Upper lobe of right lung (tissue), 1 donor: ENCODE results near the gene FRA10AC1. TPM values are rescaled to one million over a fixed set of nuclear protein-coding genes. Genes with fewer than 3 reads are reported as not detected.

Experiments used
- ATAC-seq: fragments of 200-7000 bp; cut with Tn5 transposase; one replicate; pipeline ENCODE4 v1.9.1; 2020; ENCODE audit warnings: mild to moderate bottlenecking, moderate library complexity
- DNase-seq: peaks from one replicate; pipeline ENCODE4 v3.0.0-alpha.2; 2020
- H3K27ac ChIP-seq: fragments of 200-600 bp; one replicate; pipeline ENCODE4 v1.8.0; 2022
- H3K27me3 ChIP-seq: fragments of 200-600 bp; one replicate; pipeline ENCODE4 v1.8.0; 2022; ENCODE audit warnings: mild to moderate bottlenecking
- H3K36me3 ChIP-seq: fragments of 200-600 bp; one replicate; pipeline ENCODE4 v1.8.0; 2022
- H3K4me1 ChIP-seq: fragments of 200-600 bp; one replicate; pipeline ENCODE4 v1.8.0; 2022
- H3K4me3 ChIP-seq: fragments of 200-600 bp; one replicate; pipeline ENCODE4 v1.8.0; 2022; ENCODE audit warnings: mild to moderate bottlenecking
- H3K9me3 ChIP-seq: fragments of 200-600 bp; one replicate; pipeline ENCODE4 v1.8.0; 2022
- intact Hi-C: fragments of 100-400 bp; cut with DNase I; formaldehyde crosslinking; loops from one replicate; pipeline ENCODE4 v1.11.0; 2022
- long read RNA-seq: library from polyadenylated mRNA; unstranded; transcript quantifications from one replicate; pipeline ENCODE4 v2.0.0, GENCODE V29; 2021
- total RNA-seq: library from RNA; stranded (reverse); fragmentation: NEBNext Ultra II Directional; extraction: Animal tissue kit (Norgen Biotek cat#: 25700); gene quantifications from one replicate; pipeline ENCODE4 v1.2.1, GENCODE V29; 2021
- TF ChIP-seq, protein P1 (sequence below): fragments of 200-600 bp; IDR thresholded peaks from one replicate; pipeline ENCODE4 v1.8.0; 2022; ENCODE audit warnings: antibody characterized with exemption
- donor health status: DM: no; HTN: yes; CAD: no; lungs with severe emphysema.

Gene FRA10AC1, protein sequence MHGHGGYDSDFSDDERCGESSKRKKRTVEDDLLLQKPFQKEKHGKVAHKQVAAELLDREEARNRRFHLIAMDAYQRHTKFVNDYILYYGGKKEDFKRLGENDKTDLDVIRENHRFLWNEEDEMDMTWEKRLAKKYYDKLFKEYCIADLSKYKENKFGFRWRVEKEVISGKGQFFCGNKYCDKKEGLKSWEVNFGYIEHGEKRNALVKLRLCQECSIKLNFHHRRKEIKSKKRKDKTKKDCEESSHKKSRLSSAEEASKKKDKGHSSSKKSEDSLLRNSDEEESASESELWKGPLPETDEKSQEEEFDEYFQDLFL
- total RNA-seq: 12.0 TPM
- long read RNA-seq, transcript FRA10AC1-201 (14 exons, 3,089 nt): major isoform, 16 of 27 reads
- long read RNA-seq, partial matches to known transcripts: 3 of 27 reads
- long read RNA-seq, other reads (novel, unspliced or antisense): 8 of 27 reads

DNA sequence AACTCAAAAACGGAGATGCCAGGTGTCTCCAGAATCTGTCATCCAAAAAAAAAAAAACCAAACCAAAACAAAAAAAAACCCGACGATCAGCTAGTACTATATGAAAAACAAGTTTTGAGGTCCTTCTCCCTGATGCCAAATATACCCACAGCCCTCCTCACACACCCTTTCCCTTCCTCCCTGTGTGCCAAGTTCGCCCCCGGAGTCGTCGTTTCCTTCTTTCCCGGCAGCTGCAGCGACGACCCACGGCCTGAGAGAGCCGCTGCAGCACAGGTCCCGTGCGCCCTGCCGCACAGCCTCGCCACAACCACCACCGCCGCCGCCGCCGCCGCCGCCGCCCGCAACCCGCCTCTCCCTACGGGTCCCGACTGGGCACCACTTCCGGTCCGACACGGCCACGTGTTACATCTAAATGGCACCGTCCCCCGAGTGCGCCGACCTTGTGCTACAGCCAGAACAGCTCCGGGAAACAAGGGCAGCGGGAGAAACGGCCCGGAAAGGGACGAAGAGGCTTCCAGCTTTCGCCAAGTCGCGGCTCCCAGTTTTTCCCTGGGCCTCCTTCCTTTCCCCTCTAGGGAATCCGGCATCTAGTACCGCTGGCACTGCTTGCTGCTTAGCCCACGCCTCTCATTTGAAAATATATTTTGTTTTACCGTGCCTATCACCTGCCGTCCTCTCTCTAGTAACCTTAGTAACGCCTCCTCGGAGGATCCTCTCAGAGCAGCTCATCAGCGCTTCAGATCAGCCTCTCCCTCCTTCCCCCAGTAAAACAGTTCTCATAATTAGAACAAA is at the start of gene FRA10AC1:
FRA10AC1 (minus strand) TSS at position 383 of the 792 bp plus-strand sequence. CDS start 2,486 bp downstream, outside the sequence.
- ATAC-seq (peak; percentile 100), DNase-seq (peak; percentile 96)
- Histone ChIP-seq H3K27me3 (no peaks in the 10 kb centered on the region), H3K27ac (peak within 1 kb of the TSS; percentile 87), H3K4me3 (peak within 1 kb of the TSS; percentile 63), H3K4me1 (peaks cover 9% of the 10 kb centered on the region), H3K36me3 (peaks cover 22% of the 10 kb centered on the region), H3K9me3 (no peaks in the 10 kb centered on the region)
- TF ChIP-seq, protein P1, sequence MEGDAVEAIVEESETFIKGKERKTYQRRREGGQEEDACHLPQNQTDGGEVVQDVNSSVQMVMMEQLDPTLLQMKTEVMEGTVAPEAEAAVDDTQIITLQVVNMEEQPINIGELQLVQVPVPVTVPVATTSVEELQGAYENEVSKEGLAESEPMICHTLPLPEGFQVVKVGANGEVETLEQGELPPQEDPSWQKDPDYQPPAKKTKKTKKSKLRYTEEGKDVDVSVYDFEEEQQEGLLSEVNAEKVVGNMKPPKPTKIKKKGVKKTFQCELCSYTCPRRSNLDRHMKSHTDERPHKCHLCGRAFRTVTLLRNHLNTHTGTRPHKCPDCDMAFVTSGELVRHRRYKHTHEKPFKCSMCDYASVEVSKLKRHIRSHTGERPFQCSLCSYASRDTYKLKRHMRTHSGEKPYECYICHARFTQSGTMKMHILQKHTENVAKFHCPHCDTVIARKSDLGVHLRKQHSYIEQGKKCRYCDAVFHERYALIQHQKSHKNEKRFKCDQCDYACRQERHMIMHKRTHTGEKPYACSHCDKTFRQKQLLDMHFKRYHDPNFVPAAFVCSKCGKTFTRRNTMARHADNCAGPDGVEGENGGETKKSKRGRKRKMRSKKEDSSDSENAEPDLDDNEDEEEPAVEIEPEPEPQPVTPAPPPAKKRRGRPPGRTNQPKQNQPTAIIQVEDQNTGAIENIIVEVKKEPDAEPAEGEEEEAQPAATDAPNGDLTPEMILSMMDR: peak; percentile 48
- intact Hi-C loops: no loop called here

DNA sequence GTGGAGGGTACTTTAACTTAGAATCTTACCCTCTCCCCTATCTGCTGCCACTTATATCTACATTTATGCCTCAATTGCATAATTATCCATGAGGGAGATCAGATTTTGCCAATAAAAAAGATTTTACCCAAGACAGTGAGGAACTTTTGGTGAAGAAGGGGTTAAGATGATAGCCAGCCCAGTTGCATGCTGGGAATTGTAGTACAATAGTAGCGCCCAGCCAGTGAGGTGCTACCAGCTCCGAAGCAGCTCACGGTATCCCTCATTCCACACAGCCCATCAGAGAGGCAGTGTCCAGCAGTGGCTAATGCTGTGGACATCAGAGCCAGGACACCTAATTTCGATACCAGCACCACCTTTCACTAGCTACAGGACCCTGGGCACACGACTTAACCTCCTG is 49.4 kb upstream of the FRA10AC1 start:
- intact Hi-C loops: no loop called here

DNA sequence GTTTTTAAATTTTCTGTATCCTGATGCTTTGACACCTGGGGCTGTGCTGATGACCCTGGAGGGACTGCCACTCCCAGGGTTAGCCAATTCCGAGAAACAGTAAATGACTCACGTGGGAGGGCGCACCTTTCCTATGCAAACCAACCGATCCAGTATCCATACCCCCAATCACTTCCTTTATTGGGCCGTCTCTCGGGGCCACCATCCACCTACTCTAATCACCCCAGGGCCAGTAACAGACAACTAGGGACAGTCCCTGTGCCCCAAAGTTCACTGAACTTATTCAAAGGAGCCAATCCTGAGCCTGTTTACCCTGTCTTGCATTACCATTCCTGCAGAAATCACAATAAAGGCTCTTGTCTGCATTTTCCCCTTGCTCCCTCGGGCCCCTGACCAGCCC is 48.7 kb upstream of the FRA10AC1 start:
- Histone ChIP-seq H3K4me1 (peaks cover 12% of the 10 kb centered on the region), H3K27me3 (no peaks in the 10 kb centered on the region), H3K4me3 (no peak overlapping the region), H3K36me3 (no peaks in the 10 kb centered on the region), H3K9me3 (no peaks in the 10 kb centered on the region), H3K27ac (no peak overlapping the region)
- intact Hi-C loops: no loop called here
- TF ChIP-seq, protein P1: no peak
- ATAC-seq (no peak), DNase-seq (no peak)

More for the DNA sequence above, 49.4 kb upstream of the FRA10AC1 start:
- Histone ChIP-seq H3K9me3 (no peaks in the 10 kb centered on the region), H3K27me3 (no peaks in the 10 kb centered on the region), H3K27ac (no peak overlapping the region), H3K36me3 (no peaks in the 10 kb centered on the region), H3K4me1 (peaks cover 12% of the 10 kb centered on the region), H3K4me3 (peak overlapping the region; percentile 15)
- TF ChIP-seq, protein P1: no peak
- peak; percentile 71 for ATAC-seq
- no peak for DNase-seq

DNA sequence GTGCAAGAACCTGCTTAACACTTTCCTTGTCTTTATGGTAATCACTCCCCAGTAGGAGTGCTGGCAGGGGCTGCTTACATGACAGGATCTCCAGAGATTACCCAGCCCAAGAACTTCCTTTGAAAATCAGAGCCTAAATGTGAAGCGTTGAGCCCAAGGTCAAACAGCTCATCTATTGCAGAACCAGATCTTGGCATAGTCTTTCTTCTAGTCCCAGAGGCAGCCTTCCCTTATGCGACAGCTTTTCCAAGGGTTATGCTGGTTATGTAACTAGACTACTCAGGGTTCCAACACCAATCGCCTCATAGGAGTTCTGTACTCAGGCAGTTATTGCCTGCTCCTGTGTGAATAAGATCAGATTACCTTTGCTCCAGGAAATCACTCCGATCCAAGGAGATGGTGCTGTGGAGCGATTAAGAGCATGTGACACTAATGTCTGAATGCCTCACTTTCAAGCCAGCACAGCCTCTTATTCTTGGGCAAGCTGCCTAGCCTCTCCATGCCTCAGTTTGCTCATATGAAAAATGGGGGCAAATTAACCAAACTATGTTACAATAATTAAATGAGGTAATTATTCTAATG is 46.9 kb upstream of the FRA10AC1 start:
- ATAC-seq (peak; percentile 33), DNase-seq (no peak)
- no peaks in the 10 kb centered on the region for H3K9me3 ChIP-seq
- H3K27ac ChIP-seq: no peak overlapping the region
- H3K36me3 ChIP-seq: no peaks in the 10 kb centered on the region
- H3K27me3 ChIP-seq: no peaks in the 10 kb centered on the region
- peaks cover 12% of the 10 kb centered on the region for H3K4me1 ChIP-seq
- no peak overlapping the region for H3K4me3 ChIP-seq
- TF ChIP-seq, protein P1: no peak
- intact Hi-C loops: no loop called here

DNA sequence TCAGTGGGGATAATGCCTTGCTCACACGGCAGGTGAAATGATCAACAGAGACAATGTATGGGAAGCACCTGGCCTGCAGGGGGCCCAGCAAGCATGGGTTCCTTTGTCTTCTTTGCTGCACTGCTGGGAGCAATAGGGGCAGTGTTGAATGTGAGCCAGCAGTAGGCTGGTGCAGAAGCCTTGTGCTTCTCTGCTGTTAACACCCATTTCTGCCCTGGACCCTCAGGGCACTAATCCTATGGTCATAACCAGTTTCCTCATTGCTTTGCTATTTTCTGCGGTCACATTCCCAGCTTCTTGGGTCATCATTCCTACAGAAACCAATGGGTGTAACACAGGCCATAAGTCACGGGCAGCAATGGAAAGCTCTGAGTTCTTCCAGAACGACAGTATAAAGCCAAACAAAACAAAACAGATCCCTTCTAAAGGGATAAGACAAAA is 44.5 kb upstream of the FRA10AC1 start:
- TF ChIP-seq, protein P1: no peak
- ATAC-seq (no peak), DNase-seq (no peak)
- H3K4me3 ChIP-seq: no peak overlapping the region
- no peaks in the 10 kb centered on the region for H3K27me3 ChIP-seq
- H3K36me3 ChIP-seq: no peaks in the 10 kb centered on the region
- intact Hi-C loops: no loop called here
- H3K4me1 ChIP-seq: peaks cover 9% of the 10 kb centered on the region
- no peak overlapping the region for H3K27ac ChIP-seq
- no peaks in the 10 kb centered on the region for H3K9me3 ChIP-seq
